Muscle layer of colon (tissue), 2 donors: ENCODE results near the gene CYBRD1.

ENCODE experiments used
- H3K27ac ChIP-seq: one replicate; pipeline ENCODE4 v1.7.0; 2013; ENCODE audit warnings: low read depth, mild to moderate bottlenecking, low read length, moderate library complexity
- H3K27me3 ChIP-seq, 2 donors: one replicate each; pipeline ENCODE4 v1.7.0; 2013; ENCODE audit warnings: low read length in 2 of 2, mild to moderate bottlenecking in 2 of 2; ENCODE audit not compliant: insufficient read depth in 2 of 2, control insufficient read depth in 1 of 2
- H3K36me3 ChIP-seq: one replicate; pipeline ENCODE4 v1.7.0; 2013; ENCODE audit warnings: mild to moderate bottlenecking, low read length; ENCODE audit not compliant: insufficient read depth
- H3K4me1 ChIP-seq: one replicate; pipeline ENCODE4 v1.7.0; 2013; ENCODE audit warnings: mild to moderate bottlenecking, low read length; ENCODE audit not compliant: insufficient read depth
- H3K4me3 ChIP-seq, 2 donors: one replicate each; pipeline ENCODE4 v1.7.0; 2013; ENCODE audit warnings: low read length in 2 of 2, low read depth in 1 of 2, mild to moderate bottlenecking in 1 of 2, moderate library complexity in 1 of 2
- H3K9ac ChIP-seq: one replicate; pipeline ENCODE4 v1.7.0; 2013; ENCODE audit warnings: low read length
- H3K9me3 ChIP-seq: one replicate; pipeline ENCODE4 v1.7.0; 2013; ENCODE audit warnings: mild to moderate bottlenecking, low read length
- donor health status: abdominal sarcoma.
- donor health status: Adenocarcinoma of cecum.

The CYBRD1 gene

GRCh38 chr2:171557363-171557762 is 35.1 kb downstream of the CYBRD1 start:
- Histone ChIP-seq H3K36me3 (peaks cover 17% of the 10 kb centered on the region), H3K4me1 (no peaks in the 10 kb centered on the region), H3K27me3 (no peaks in the 10 kb centered on the region), H3K27ac (no peak overlapping the region), H3K9me3 (no peaks in the 10 kb centered on the region), H3K4me3 (no peak overlapping the region), H3K9ac (no peak overlapping the region)

GRCh38 chr2:171563301-171563700 is 41.0 kb downstream of the CYBRD1 start:
- no peak overlapping the region for H3K27ac ChIP-seq
- H3K4me1 ChIP-seq = no peaks in the 10 kb centered on the region
- no peak overlapping the region for H3K4me3 ChIP-seq
- H3K9ac ChIP-seq = no peak overlapping the region
- no peaks in the 10 kb centered on the region for H3K27me3 ChIP-seq
- no peaks in the 10 kb centered on the region for H3K9me3 ChIP-seq
- H3K36me3 ChIP-seq = no peaks in the 10 kb centered on the region

GRCh38 chr2:171564463-171564862 is 42.2 kb downstream of the CYBRD1 start:
- Histone ChIP-seq H3K4me3 (no peak overlapping the region), H3K9ac (no peak overlapping the region), H3K36me3 (no peaks in the 10 kb centered on the region), H3K27ac (no peak overlapping the region), H3K4me1 (no peaks in the 10 kb centered on the region), H3K9me3 (no peaks in the 10 kb centered on the region), H3K27me3 (no peaks in the 10 kb centered on the region)

- Histone ChIP-seq H3K4me3 (no peak overlapping the region), H3K27ac (no peak overlapping the region), H3K9ac (no peak overlapping the region), H3K9me3 (no peaks in the 10 kb centered on the region), H3K36me3 (no peaks in the 10 kb centered on the region), H3K4me1 (no peaks in the 10 kb centered on the region), H3K27me3 (no peaks in the 10 kb centered on the region)
Measured at GRCh38 chr2:171566057-171566456, 43.8 kb downstream of the CYBRD1 start.

GRCh38 chr2:171566753-171567152 is 44.5 kb downstream of the CYBRD1 start:
- H3K36me3 ChIP-seq = no peaks in the 10 kb centered on the region
- no peak overlapping the region for H3K9ac ChIP-seq
- no peaks in the 10 kb centered on the region for H3K27me3 ChIP-seq
- H3K9me3 ChIP-seq = no peaks in the 10 kb centered on the region
- H3K27ac ChIP-seq = no peak overlapping the region
- no peak overlapping the region for H3K4me3 ChIP-seq
- no peaks in the 10 kb centered on the region for H3K4me1 ChIP-seq

- Histone ChIP-seq H3K9ac (no peak overlapping the region), H3K4me1 (no peaks in the 10 kb centered on the region), H3K9me3 (no peaks in the 10 kb centered on the region), H3K27me3 (no peaks in the 10 kb centered on the region), H3K27ac (no peak overlapping the region), H3K36me3 (no peaks in the 10 kb centered on the region), H3K4me3 (no peak overlapping the region)
Measured at GRCh38 chr2:171568089-171568488, 45.8 kb downstream of the CYBRD1 start.

- H3K9ac ChIP-seq = no peak overlapping the region
- no peak overlapping the region for H3K27ac ChIP-seq
- H3K9me3 ChIP-seq = no peaks in the 10 kb centered on the region
- H3K27me3 ChIP-seq = no peaks in the 10 kb centered on the region
- H3K4me1 ChIP-seq = no peaks in the 10 kb centered on the region
- H3K4me3 ChIP-seq = no peak overlapping the region
- H3K36me3 ChIP-seq = no peaks in the 10 kb centered on the region
Measured at GRCh38 chr2:171571721-171572120, 49.4 kb downstream of the CYBRD1 start.

- Histone ChIP-seq H3K4me1 (no peaks in the 10 kb centered on the region), H3K36me3 (no peaks in the 10 kb centered on the region), H3K27ac (no peak overlapping the region), H3K4me3 (no peak overlapping the region), H3K9ac (no peak overlapping the region), H3K27me3 (no peaks in the 10 kb centered on the region), H3K9me3 (no peaks in the 10 kb centered on the region)
Measured at GRCh38 chr2:171574149-171574795, 52.0 kb downstream of the CYBRD1 start.

- no peak overlapping the region for H3K27ac ChIP-seq
- no peak overlapping the region for H3K4me3 ChIP-seq
- no peaks in the 10 kb centered on the region for H3K27me3 ChIP-seq
Measured at GRCh38 chr2:171575606-171576005, 53.3 kb downstream of the CYBRD1 start.

GRCh38 chr2:171578127-171578803 is 56.0 kb downstream of the CYBRD1 start:
- Histone ChIP-seq H3K4me3 (no peak overlapping the region), H3K36me3 (no peaks in the 10 kb centered on the region), H3K27me3 (no peaks in the 10 kb centered on the region), H3K27ac (no peak overlapping the region), H3K9ac (no peak overlapping the region), H3K9me3 (no peaks in the 10 kb centered on the region), H3K4me1 (peaks cover 5% of the 10 kb centered on the region)

More at GRCh38 chr2:171575606-171576005, 53.3 kb downstream of the CYBRD1 start:
- H3K9ac ChIP-seq = no peak overlapping the region
- no peaks in the 10 kb centered on the region for H3K36me3 ChIP-seq
- H3K9me3 ChIP-seq = no peaks in the 10 kb centered on the region
- H3K4me1 ChIP-seq = no peaks in the 10 kb centered on the region

- no peaks in the 10 kb centered on the region for H3K36me3 ChIP-seq
- no peak overlapping the region for H3K27ac ChIP-seq
- H3K4me3 ChIP-seq = no peak overlapping the region
- H3K9me3 ChIP-seq = no peaks in the 10 kb centered on the region
- H3K27me3 ChIP-seq = no peaks in the 10 kb centered on the region
- peaks cover 5% of the 10 kb centered on the region for H3K4me1 ChIP-seq
- H3K9ac ChIP-seq = no peak overlapping the region
Measured at GRCh38 chr2:171579481-171579880, 57.2 kb downstream of the CYBRD1 start.

- Histone ChIP-seq H3K4me1 (peaks cover 5% of the 10 kb centered on the region), H3K9me3 (no peaks in the 10 kb centered on the region), H3K27me3 (no peaks in the 10 kb centered on the region), H3K9ac (no peak overlapping the region), H3K4me3 (no peak overlapping the region), H3K36me3 (no peaks in the 10 kb centered on the region), H3K27ac (no peak overlapping the region)
Measured at GRCh38 chr2:171583566-171583965, 61.3 kb downstream of the CYBRD1 start.
